ENCODE measurements around the gene DCAF4.

The DCAF4 gene

DNA sequence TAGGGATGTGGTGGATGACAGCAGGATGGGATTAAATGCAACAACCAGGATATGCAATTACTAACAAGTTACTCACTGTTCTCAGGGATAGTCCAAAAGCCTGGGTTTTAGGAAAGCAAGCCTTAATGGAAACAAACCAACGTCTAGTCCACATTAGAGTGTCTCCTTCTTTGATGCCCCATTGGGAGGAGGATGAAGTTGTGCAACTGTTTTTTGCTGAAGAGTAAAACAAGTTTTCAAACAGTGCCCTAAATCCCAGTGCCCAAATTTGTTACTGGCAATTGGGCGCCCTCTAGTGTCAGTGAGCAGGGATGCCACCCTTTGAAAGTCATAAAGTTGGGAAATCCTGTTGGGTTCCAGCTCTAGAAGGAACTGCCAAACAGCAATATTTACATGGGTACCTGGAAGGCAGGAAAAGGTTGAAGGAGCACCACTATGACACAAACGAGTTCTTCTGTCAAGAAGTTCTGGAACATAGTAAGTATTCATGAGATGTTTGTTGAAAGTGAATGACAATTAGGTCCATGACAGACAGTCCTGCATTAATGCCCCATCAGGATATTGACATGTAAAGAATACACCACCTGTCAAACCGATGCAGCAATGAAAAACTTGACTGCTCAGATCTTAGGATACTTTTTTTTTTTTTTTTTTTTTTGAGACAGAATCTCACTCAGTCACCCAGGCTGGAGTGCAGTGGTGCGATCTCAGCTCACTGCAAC, 21.3 kb upstream of the DCAF4 start:
- Histone ChIP-seq H3K4me3 (ENCODE audit: severe bottlenecking) (no peak overlapping the region), H3K36me3 (ENCODE audit: low read depth) (no peaks in the 10 kb centered on the region), H3K27ac (ENCODE audit: poor library complexity, severe bottlenecking) (no peak overlapping the region), H3K4me1 (ENCODE audit: insufficient read depth, poor library complexity, severe bottlenecking) (peaks cover 6% of the 10 kb centered on the region), H3K27me3 (ENCODE audit: insufficient read depth, poor library complexity, severe bottlenecking) (no peaks in the 10 kb centered on the region), H3K9me3 (ENCODE audit: severe bottlenecking) (no peaks in the 10 kb centered on the region)
- TF ChIP-seq, protein P1, sequence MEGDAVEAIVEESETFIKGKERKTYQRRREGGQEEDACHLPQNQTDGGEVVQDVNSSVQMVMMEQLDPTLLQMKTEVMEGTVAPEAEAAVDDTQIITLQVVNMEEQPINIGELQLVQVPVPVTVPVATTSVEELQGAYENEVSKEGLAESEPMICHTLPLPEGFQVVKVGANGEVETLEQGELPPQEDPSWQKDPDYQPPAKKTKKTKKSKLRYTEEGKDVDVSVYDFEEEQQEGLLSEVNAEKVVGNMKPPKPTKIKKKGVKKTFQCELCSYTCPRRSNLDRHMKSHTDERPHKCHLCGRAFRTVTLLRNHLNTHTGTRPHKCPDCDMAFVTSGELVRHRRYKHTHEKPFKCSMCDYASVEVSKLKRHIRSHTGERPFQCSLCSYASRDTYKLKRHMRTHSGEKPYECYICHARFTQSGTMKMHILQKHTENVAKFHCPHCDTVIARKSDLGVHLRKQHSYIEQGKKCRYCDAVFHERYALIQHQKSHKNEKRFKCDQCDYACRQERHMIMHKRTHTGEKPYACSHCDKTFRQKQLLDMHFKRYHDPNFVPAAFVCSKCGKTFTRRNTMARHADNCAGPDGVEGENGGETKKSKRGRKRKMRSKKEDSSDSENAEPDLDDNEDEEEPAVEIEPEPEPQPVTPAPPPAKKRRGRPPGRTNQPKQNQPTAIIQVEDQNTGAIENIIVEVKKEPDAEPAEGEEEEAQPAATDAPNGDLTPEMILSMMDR (IDR thresholded peaks at IDR 0.05; ENCODE audit: poor library complexity, severe bottlenecking), result peak; percentile 98
- ATAC-seq (ENCODE audit: low read depth), result peak; percentile 67
- DNase-seq (ENCODE audit: low spot score), result no peak

DNA sequence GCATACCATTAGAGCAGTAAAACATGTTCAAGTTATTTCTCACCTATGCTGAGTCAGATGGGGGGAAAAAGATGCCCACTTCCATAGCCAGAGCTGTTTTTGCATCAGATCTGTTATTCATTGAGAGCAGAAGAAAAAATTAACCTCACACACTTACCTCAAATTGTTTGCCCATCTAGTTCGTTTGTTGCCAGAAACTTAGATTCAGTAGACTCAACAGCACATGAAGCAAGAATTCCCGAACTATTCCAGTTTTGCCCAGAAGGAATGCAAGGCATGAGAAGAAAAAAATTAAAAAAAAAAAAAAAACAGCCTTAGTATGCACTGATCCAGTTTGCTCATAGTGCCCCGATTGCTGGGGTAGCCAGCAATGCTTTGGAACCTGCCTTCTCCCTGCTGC, 19.9 kb upstream of the DCAF4 start:
- no peaks in the 10 kb centered on the region for H3K9me3 ChIP-seq (ENCODE audit: severe bottlenecking)
- no peaks in the 10 kb centered on the region for H3K36me3 ChIP-seq (ENCODE audit: low read depth)
- ATAC-seq (ENCODE audit: low read depth) (peak; percentile 28; the same call in 1 of the 3 replicates), DNase-seq (ENCODE audit: low spot score) (no peak)
- TF ChIP-seq, protein P1 (IDR thresholded peaks at IDR 0.05; ENCODE audit: poor library complexity, severe bottlenecking), result no peak
- H3K4me3 ChIP-seq (ENCODE audit: severe bottlenecking), result no peak overlapping the region
- H3K4me1 ChIP-seq (ENCODE audit: insufficient read depth, poor library complexity, severe bottlenecking), result peaks cover 6% of the 10 kb centered on the region
- H3K27ac ChIP-seq (ENCODE audit: poor library complexity, severe bottlenecking), result no peak overlapping the region
- H3K27me3 ChIP-seq (ENCODE audit: insufficient read depth, poor library complexity, severe bottlenecking), result no peaks in the 10 kb centered on the region

DNA sequence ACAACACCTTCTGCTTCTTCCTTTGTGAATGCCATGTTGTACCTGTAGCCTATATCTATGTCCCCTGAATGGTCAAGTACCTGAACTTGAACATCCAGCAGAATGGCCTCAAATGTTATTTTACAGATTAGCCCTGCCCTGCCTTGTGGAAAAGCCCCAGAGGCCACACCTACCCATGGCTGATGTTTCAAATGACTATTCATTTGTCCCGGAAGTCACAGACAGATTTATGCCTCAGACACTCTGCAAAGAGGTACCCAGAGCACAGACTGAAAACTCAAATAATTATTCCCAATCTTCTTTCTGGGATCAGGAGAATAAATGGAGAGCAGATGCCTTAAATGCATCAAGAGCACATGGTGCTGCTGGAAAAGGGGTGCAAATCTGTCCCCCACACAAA, 19.4 kb upstream of the DCAF4 start:
- TF ChIP-seq, protein P1 (IDR thresholded peaks at IDR 0.05; ENCODE audit: poor library complexity, severe bottlenecking), result no peak
- no peaks in the 10 kb centered on the region for H3K9me3 ChIP-seq (ENCODE audit: severe bottlenecking)
- no peak overlapping the region for H3K27ac ChIP-seq (ENCODE audit: poor library complexity, severe bottlenecking)
- no peak for DNase-seq (ENCODE audit: low spot score)
- ATAC-seq (ENCODE audit: low read depth), result no peak
- no peak overlapping the region for H3K4me3 ChIP-seq (ENCODE audit: severe bottlenecking)
- H3K27me3 ChIP-seq (ENCODE audit: insufficient read depth, poor library complexity, severe bottlenecking), result no peaks in the 10 kb centered on the region
- peaks cover 6% of the 10 kb centered on the region for H3K4me1 ChIP-seq (ENCODE audit: insufficient read depth, poor library complexity, severe bottlenecking)
- no peaks in the 10 kb centered on the region for H3K36me3 ChIP-seq (ENCODE audit: low read depth)

- TF ChIP-seq, protein P1 (IDR thresholded peaks at IDR 0.05; ENCODE audit: poor library complexity, severe bottlenecking), result no peak
- Histone ChIP-seq H3K36me3 (ENCODE audit: low read depth) (no peaks in the 10 kb centered on the region), H3K27ac (ENCODE audit: poor library complexity, severe bottlenecking) (no peak overlapping the region), H3K27me3 (ENCODE audit: insufficient read depth, poor library complexity, severe bottlenecking) (no peaks in the 10 kb centered on the region), H3K4me3 (ENCODE audit: severe bottlenecking) (no peak overlapping the region), H3K4me1 (ENCODE audit: insufficient read depth, poor library complexity, severe bottlenecking) (peaks cover 6% of the 10 kb centered on the region), H3K9me3 (ENCODE audit: severe bottlenecking) (no peaks in the 10 kb centered on the region)
- peak; percentile 77 for ATAC-seq (ENCODE audit: low read depth)
- no peak for DNase-seq (ENCODE audit: low spot score)
Measured at GRCh38 chr14:72907886-72908285, 18.4 kb upstream of the DCAF4 start.

DNA sequence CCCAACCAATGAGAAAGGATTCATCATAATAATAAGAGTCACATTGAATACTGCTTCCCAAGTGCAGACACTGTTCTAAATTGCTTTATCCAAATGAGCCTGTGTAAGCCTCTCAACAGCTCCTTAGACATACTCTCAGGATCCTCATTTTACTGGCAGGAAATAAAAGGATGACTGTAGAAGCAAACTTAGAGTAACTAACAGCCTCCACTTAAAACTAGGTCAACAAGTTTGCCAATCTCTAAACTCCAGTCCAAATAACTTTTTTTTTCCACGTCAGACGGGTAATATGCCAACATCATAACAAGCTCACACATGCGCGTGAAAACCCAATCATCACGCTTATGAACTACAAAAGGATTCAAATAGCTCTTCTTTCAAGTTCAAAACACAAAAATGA, 17.1 kb upstream of the DCAF4 start:
- TF ChIP-seq, protein P1 (IDR thresholded peaks at IDR 0.05; ENCODE audit: poor library complexity, severe bottlenecking), result no peak
- Histone ChIP-seq H3K36me3 (ENCODE audit: low read depth) (0 out of 2 replicates have a peak, but pooled peaks cover 3% of the 10 kb centered on the region), H3K27me3 (ENCODE audit: insufficient read depth, poor library complexity, severe bottlenecking) (no peaks in the 10 kb centered on the region), H3K9me3 (ENCODE audit: severe bottlenecking) (no peaks in the 10 kb centered on the region), H3K4me3 (ENCODE audit: severe bottlenecking) (no peak overlapping the region), H3K27ac (ENCODE audit: poor library complexity, severe bottlenecking) (no peak overlapping the region), H3K4me1 (ENCODE audit: insufficient read depth, poor library complexity, severe bottlenecking) (peaks cover 6% of the 10 kb centered on the region)
- no peak for DNase-seq (ENCODE audit: low spot score)
- ATAC-seq (ENCODE audit: low read depth), result no peak

Measured in RWPE2 (cell line).